Stimulated activated CD4-positive, alpha-beta T cell treated with anti-CD3 and anti-CD28 coated beads, Interleukin-2, amount 100 ng/mL, for 4 hours (primary cell): ENCODE data around the gene NPAS3.

Experiments
- DNase-seq: peaks from one replicate; pipeline ENCODE4 v3.0.0-alpha.2; 2020; ENCODE audit warnings: low read depth

Gene NPAS3

DNA sequence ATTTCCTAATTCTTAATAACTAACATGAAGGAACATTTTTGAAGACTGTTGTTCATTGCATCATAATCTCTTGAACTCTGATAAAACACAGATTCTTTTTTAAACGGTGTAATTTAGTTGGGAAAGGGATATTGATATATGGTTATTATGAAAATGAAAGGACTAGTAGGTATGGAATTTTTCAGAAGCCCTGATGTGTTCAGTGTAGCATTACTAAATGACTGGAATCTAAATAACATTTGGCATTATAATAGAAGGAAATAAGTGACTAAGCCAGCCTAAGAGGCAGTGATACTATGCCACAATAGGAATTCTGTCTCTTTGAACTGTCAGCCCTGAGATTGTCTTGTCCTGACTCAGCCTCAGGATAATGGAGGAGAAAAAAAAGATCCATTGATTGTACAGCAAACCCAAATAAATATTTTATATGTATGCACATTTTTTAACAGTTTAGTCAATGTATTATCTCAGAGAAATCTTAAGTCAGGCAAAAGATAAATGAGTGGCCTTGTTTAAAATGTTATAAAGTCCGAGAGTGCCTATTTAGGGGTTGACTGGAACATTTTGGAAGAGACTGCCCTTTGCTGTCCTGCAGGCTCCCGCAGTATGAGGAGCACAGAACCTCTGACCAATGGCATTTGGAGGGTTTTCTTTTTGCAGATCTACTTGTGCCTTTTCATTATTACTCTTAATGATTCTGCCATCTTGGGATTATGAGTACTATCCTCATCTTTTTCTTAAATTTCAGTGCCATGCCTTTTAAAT is 741.0 kb downstream of the NPAS3 start:
- no peak for DNase-seq

GRCh38 chr14:33680873-33681272 is 742.2 kb downstream of the NPAS3 start:
- no peak for DNase-seq

DNA sequence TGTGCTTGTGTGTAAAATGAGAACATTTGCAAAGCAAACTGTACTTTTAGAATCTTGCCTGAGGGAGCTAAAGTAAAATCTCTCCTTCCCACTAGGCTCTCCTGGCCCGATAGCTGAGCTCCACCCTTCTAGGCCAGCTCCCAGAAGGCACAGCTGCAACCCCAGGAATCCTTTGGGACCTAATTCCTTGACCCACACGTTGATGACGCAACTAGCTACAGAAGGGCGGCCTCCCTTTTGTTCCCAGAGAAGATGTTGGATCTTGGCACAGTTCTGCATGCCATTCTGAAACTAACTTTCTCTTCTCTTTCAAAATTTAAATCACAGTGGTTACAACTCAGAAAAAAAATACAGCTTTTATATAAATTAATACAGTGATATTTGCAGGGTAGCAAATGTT is 744.1 kb downstream of the NPAS3 start:
- no peak for DNase-seq

GRCh38 chr14:33685026-33685425 is 746.3 kb downstream of the NPAS3 start:
- no peak for DNase-seq

DNA sequence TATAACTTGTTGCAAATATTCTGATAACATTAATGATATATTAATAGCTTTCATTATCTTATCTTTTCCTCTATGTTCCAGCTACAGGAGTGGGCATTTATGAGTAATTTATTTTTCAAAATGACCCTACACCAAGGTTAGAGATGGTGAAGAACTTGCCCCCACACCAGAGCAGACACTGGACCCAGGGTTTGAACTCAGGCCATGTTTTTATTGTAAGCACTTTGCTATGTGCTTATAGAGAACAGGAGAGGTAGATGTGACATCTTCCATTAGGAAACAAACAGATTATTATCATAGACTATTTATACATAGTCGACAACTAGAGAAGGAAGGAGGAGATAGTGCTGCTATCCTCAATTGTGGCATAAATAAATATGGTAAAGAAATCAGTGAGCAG is 747.0 kb downstream of the NPAS3 start:
- DNase-seq, result no peak

- DNase-seq, result no peak
Measured at GRCh38 chr14:33686218-33686617, 747.5 kb downstream of the NPAS3 start.

- DNase-seq, result no peak
Measured at GRCh38 chr14:33686856-33687255, 748.2 kb downstream of the NPAS3 start.

GRCh38 chr14:33689680-33690079 is 751.0 kb downstream of the NPAS3 start:
- no peak for DNase-seq

DNA sequence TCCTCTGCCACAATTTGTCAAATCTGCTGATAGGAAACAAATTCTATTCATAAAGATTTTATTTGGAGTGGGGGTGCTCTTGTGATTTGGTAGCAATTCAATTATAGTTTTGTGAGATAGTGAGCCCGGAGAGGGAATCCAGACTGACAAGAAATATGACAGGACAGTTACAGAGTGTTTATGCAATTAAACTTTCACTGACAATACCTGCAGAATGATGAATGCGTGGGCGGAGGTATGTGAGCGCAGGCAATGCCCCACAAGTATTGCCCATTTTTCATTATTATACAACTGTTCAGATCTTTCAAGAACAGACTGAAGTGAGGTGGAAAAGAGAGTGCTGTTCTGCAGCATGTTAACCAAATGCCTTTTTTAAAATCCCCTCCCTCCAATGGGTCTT is 753.2 kb downstream of the NPAS3 start:
- no peak for DNase-seq

- DNase-seq, result no peak
Measured at GRCh38 chr14:33692762-33693161, 754.1 kb downstream of the NPAS3 start.

DNA sequence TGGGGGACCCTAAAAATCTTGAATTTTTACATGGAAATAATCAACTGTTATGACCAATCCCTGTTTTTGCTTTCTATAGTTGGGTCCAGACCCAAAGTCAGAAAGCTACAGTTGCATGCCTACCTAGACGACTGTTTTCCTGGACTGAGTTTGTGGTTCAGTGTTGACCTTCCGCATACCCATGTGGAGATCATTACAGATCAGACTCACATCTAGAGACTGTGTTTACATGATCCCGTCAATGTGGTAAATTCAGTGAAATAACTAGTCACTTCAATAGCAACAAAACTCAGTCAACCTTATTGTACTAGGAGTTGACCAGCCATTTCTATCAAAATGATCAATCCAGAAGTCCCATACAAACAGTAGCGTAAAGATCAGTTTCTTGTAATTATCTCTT is 754.6 kb downstream of the NPAS3 start:
- no peak for DNase-seq

- DNase-seq, result no peak
Measured at GRCh38 chr14:33696165-33696564, 757.5 kb downstream of the NPAS3 start.

DNA sequence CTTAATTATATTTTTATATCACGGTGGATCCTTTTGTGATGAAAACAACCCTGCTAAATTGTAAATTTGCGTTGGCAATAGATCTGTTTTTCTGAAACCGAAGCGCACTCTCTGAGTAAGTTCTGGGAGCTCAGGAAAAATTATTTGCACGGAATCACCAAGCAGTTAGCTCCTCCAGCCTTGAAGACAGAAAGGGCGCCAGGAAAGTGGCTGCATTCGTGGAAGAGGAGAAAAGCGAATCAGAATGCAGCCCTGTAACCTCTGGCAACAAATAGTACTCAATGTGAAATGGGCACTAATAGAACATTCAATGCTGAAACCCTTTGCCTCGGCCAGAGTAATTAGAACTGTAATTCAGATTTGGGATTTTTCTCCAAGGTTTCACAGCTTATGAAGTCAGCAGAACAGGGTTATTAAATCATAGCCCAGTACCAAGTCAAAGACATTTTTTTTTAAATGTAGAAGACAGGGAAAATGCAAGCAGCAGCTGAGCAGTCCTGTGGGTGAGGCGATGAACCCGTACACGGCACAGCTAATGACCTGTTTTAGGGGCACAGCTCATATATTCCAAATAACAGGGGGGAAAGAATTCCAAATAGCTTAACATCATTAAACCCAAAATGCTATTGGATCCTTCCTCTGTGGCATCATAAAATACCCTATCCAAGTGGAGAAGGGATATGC is 760.8 kb downstream of the NPAS3 start:
- no peak for DNase-seq

GRCh38 chr14:33700052-33700451 is 761.4 kb downstream of the NPAS3 start:
- DNase-seq, result no peak

DNA sequence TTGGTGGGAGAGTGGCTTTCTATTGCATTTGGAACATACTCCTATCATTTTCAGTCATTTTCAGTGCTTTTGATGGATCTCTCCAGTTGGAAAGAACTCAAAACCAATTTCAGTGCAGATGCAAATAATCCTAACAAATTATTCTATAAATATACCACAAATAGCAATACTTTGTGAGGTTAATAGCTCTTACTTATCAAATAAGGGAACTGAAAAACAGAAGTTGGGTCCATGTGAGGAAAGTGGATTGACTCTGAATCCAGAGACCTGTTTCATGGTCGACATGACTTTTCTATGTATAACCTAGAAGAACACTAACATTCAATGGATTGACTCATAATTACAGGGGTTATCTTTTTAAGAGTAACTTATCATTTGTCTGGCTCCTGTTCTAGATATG is 763.6 kb downstream of the NPAS3 start:
- DNase-seq, result no peak

- DNase-seq, result no peak
Measured at GRCh38 chr14:33704481-33704880, 765.8 kb downstream of the NPAS3 start.

DNA sequence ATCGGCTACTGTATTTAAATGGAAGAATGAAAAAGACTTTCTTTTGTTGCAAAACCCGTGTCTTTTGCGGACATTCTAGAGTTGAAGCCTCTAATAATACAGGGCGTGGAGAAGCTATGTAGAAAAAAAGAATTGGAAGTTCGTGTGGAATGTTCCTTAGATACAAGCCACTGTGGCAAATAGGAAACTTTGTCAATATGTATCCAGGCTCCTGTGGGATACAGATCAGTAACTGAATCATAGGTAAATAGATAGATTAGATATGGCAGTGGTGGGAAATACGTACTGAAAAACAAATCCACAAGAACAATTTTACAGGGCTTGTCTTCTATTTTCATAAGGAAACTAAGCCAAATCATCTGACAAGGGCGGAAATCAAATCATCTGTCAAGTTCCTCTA is 766.8 kb downstream of the NPAS3 start:
- DNase-seq, result no peak

DNA sequence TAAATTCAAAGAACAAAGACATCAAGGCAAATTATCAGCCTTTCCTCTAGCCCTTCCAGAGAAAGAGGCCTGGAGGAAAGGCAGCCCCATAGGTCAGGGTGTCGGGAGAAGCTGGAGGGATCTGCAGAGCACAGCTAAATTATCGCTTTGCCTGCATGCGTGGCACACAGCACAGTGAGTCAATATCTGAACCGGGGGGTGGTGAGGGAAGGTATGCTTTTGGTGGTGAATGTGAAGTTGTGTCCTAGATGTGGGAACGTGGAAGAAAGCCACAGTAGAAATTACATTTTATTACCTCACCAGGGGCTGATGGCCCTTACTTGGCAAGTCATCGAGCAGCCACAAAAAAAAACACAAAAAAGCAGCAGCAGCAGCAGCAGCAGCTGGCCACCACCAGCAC is 769.0 kb downstream of the NPAS3 start:
- DNase-seq, result no peak

DNA sequence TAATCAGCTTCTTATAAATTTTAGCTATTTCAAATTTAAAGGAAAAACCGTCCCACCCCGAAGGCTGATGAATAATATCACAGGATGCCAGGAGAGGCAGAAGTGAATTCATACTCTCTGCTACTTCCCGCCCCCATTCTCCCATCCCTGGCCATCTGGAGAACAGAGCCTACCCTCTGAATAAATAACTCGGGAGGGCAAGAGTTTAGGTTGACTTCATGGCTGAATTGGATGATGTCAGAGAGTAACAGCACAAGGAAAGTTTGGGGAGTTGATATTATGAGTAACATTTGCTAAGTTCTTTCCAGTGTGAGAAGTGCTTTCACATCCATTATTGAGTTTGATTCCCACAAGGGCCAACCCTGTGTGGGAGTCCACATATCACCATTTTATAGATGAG is 770.6 kb downstream of the NPAS3 start:
- no peak for DNase-seq

GRCh38 chr14:33709711-33710110 is 771.0 kb downstream of the NPAS3 start:
- DNase-seq, result no peak

DNA sequence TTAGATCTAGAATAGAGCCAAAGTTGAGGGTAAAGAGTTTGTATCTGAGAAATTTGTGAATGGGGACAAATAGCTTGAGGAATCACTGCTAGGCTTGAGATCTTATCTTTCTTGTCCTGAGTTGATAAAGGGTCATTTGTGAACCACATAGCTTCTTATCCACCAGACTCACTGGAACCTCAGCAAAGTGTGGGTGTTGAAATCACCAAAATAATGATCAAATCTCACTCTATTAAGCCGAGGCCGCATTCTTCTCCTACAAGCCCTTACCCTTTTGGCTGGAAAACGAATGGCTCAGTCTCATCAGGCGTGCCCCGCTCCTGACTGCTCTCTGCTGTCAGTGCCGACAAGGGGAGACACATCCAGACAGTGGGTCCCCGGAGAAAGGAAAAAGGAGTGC is 771.6 kb downstream of the NPAS3 start:
- no peak for DNase-seq

- DNase-seq, result no peak
Measured at GRCh38 chr14:33711194-33711593, 772.5 kb downstream of the NPAS3 start.

- DNase-seq, result no peak
Measured at GRCh38 chr14:33711811-33712216, 773.1 kb downstream of the NPAS3 start.
